WTC11 (cell line): ENCODE results near the gene SLC24A1. TPM values are rescaled to one million over a fixed set of nuclear protein-coding genes. Genes with fewer than 3 reads are reported as not detected.

ENCODE experiments used
- ATAC-seq: fragments of 200-7000 bp; cut with Tn5 transposase; 2 replicates; pipeline ENCODE4 v1.10.0; 2021; ENCODE audit warnings: mild to moderate bottlenecking, moderate library complexity
- CTCF ChIA-PET: fragments of 300-600 bp; sonication (Branson Sonifier 250); formaldehyde crosslinking; loops from one replicate; lab custom pipeline; 2021; ENCODE audit warnings: antibody characterized with exemption; lab: Charles Lee
- POLR2A ChIA-PET: fragments of 350-600 bp; sonication (Branson Sonifier 250); formaldehyde crosslinking; loops from one replicate; lab custom pipeline; 2021; ENCODE audit warnings: antibody characterized with exemption; lab: Charles Lee
- DNase-seq: peaks from one replicate; pipeline ENCODE4 v3.0.0; 2021; ENCODE audit warnings: low spot score
- H3K27ac Mint-ChIP-seq: 2 replicates; pipeline ENCODE4 v1.8.0; 2021; ENCODE audit warnings: mixed read lengths
- H3K27me3 Mint-ChIP-seq: 2 replicates; pipeline ENCODE4 v1.8.0; 2021; ENCODE audit warnings: low read depth, mild to moderate bottlenecking, moderate library complexity, mixed read lengths
- H3K36me3 Mint-ChIP-seq: 2 replicates; pipeline ENCODE4 v1.8.0; 2021; ENCODE audit warnings: mixed read lengths
- H3K4me1 Mint-ChIP-seq: 2 replicates; pipeline ENCODE4 v1.8.0; 2022; ENCODE audit warnings: mixed read lengths
- H3K4me3 Mint-ChIP-seq: 2 replicates; pipeline ENCODE4 v1.8.0; 2021; ENCODE audit warnings: mild to moderate bottlenecking, moderate library complexity, mixed read lengths
- H3K9me3 Mint-ChIP-seq: 2 replicates; pipeline ENCODE4 v1.8.0; 2021; ENCODE audit warnings: mixed read lengths
- AFF4 ChIP-seq: sonication (generic); formaldehyde crosslinking; IDR thresholded peaks from 2 replicates; pipeline ENCODE4 v1.8.1; 2023; ENCODE audit warnings: mild to moderate bottlenecking, missing genetic modification reagents, borderline replicate concordance
- ATF2 ChIP-seq: sonication (generic); formaldehyde crosslinking; IDR thresholded peaks from 2 replicates; pipeline ENCODE4 v1.8.1; 2022; ENCODE audit warnings: low read depth, missing genetic modification reagents, borderline replicate concordance
- CTCF ChIP-seq: fragments of 200-600 bp; IDR thresholded peaks from 2 replicates; pipeline ENCODE4 v1.8.0; 2022; ENCODE audit warnings: antibody characterized with exemption
- EMX1 ChIP-seq: fragments of 250-450 bp; sonication (Bioruptor Pico); IDR thresholded peaks from 2 replicates; pipeline ENCODE4 v1.8.0; 2021; ENCODE audit warnings: mild to moderate bottlenecking
- FOXJ3 ChIP-seq: sonication (generic); formaldehyde crosslinking; IDR thresholded peaks from 2 replicates; pipeline ENCODE4 v1.9.0; 2021; ENCODE audit warnings: missing genetic modification reagents, mild to moderate bottlenecking, borderline replicate concordance
- FOXP4 ChIP-seq: sonication (generic); formaldehyde crosslinking; IDR thresholded peaks from 2 replicates; pipeline ENCODE4 v1.8.0; 2022; ENCODE audit warnings: mild to moderate bottlenecking, missing genetic modification reagents
- GRHL2 ChIP-seq: fragments of 250-450 bp; sonication (Bioruptor Pico); IDR thresholded peaks from 2 replicates; pipeline ENCODE4 v1.8.0; 2022; ENCODE audit warnings: mild to moderate bottlenecking, moderate library complexity; ENCODE audit not compliant: insufficient replicate concordance, severe bottlenecking
- JAZF1 ChIP-seq: fragments of 250-450 bp; sonication (Bioruptor Pico); IDR thresholded peaks from 2 replicates; pipeline ENCODE4 v1.9.0; 2021; ENCODE audit warnings: moderate library complexity, mild to moderate bottlenecking, inconsistent platforms
- MAX ChIP-seq: sonication (generic); formaldehyde crosslinking; IDR thresholded peaks from 2 replicates; pipeline ENCODE4 v1.8.0; 2022; ENCODE audit warnings: mild to moderate bottlenecking, missing genetic modification reagents
- NR1H2 ChIP-seq: sonication (generic); formaldehyde crosslinking; IDR thresholded peaks from 2 replicates; pipeline ENCODE4 v1.9.0; 2021; ENCODE audit warnings: mild to moderate bottlenecking, moderate library complexity, missing genetic modification reagents
- NR3C1 ChIP-seq: sonication (generic); formaldehyde crosslinking; conservative IDR thresholded peaks from 2 replicates; pipeline ENCODE4 v1.8.1; 2023; ENCODE audit warnings: low read depth, mild to moderate bottlenecking, missing genetic modification reagents
- OVOL2 ChIP-seq: fragments of 250-450 bp; sonication (Bioruptor Pico); IDR thresholded peaks from 2 replicates; pipeline ENCODE4 v1.9.0; 2021; ENCODE audit warnings: mild to moderate bottlenecking, borderline replicate concordance
- PREB ChIP-seq: sonication (generic); formaldehyde crosslinking; IDR thresholded peaks from 2 replicates; pipeline ENCODE4 v1.8.1; 2022; ENCODE audit warnings: mild to moderate bottlenecking, missing genetic modification reagents, moderate library complexity, borderline replicate concordance
- PRRX2 ChIP-seq: fragments of 250-450 bp; sonication (Bioruptor Pico); IDR thresholded peaks from 2 replicates; pipeline ENCODE4 v1.8.0; 2021; ENCODE audit warnings: mild to moderate bottlenecking
- RORB ChIP-seq: fragments of 250-450 bp; sonication (Bioruptor Pico); IDR thresholded peaks from 2 replicates; pipeline ENCODE4 v1.9.0; 2021; ENCODE audit warnings: mild to moderate bottlenecking
- SMAD3 ChIP-seq: sonication (generic); formaldehyde crosslinking; IDR thresholded peaks from 2 replicates; pipeline ENCODE4 v1.8.0; 2022; ENCODE audit warnings: missing genetic modification reagents, mild to moderate bottlenecking, borderline replicate concordance
- SOX15 ChIP-seq: fragments of 250-450 bp; sonication (Bioruptor Pico); IDR thresholded peaks from 2 replicates; pipeline ENCODE4 v1.9.0; 2021; ENCODE audit warnings: mild to moderate bottlenecking
- TEAD4 ChIP-seq: sonication (generic); formaldehyde crosslinking; IDR thresholded peaks from 2 replicates; pipeline ENCODE4 v1.8.0; 2022; ENCODE audit warnings: mild to moderate bottlenecking, missing genetic modification reagents
- ZNF121 ChIP-seq: sonication (generic); formaldehyde crosslinking; IDR thresholded peaks from 2 replicates; pipeline ENCODE4 v1.8.0; 2023; ENCODE audit warnings: missing genetic modification reagents
- ZNF138 ChIP-seq: sonication (generic); formaldehyde crosslinking; conservative IDR thresholded peaks from 2 replicates; pipeline ENCODE4 v1.8.1; 2022; ENCODE audit warnings: mild to moderate bottlenecking, moderate library complexity, missing genetic modification reagents
- ZNF219 ChIP-seq: sonication (generic); formaldehyde crosslinking; IDR thresholded peaks from 2 replicates; pipeline ENCODE4 v1.8.0; 2023; ENCODE audit warnings: missing genetic modification reagents, mild to moderate bottlenecking, borderline replicate concordance
- ZNF263 ChIP-seq: sonication (generic); formaldehyde crosslinking; IDR thresholded peaks from 2 replicates; pipeline ENCODE4 v1.8.1; 2022; ENCODE audit warnings: low read depth, mild to moderate bottlenecking, moderate library complexity, missing genetic modification reagents
- ZNF396 ChIP-seq: fragments of 250-450 bp; sonication (Bioruptor Pico); IDR thresholded peaks from 2 replicates; pipeline ENCODE4 v1.8.0; 2021; ENCODE audit warnings: mild to moderate bottlenecking, moderate library complexity, borderline replicate concordance
- total RNA-seq: library from RNA; stranded (reverse); gene quantifications from 3 replicates; pipeline ENCODE4 v1.2.3, GENCODE V29; 2021

Gene SLC24A1
- total RNA-seq, 1 experiment from 2014 or later = 7.0 TPM

GRCh38 chr15:65632780-65633375 lies 11.1 kb downstream of the SLC24A1 start:
- Mint-ChIP-seq H3K27me3 (no peaks in the 10 kb centered on the region), H3K36me3 (no peaks in the 10 kb centered on the region), H3K4me3 (no peak overlapping the region)
- TF ChIP-seq ZNF396 = no peak
- TF ChIP-seq AFF4 = no peak
- no peak for TF ChIP-seq ZNF138 (CRISPR knock-in tag)
- no peak for TF ChIP-seq SOX15 (CRISPR knock-in tag)
- no peak for TF ChIP-seq TEAD4
- TF ChIP-seq RORB (CRISPR knock-in tag) = no peak
- TF ChIP-seq CTCF = no peak
- TF ChIP-seq ZNF121 (CRISPR knock-in tag) = no peak
- TF ChIP-seq FOXP4 (CRISPR knock-in tag) = no peak
- no peak for TF ChIP-seq ZNF263 (CRISPR knock-in tag)
- TF ChIP-seq ZNF219 (CRISPR knock-in tag) = no peak
- no peak for TF ChIP-seq PREB (CRISPR knock-in tag)
- TF ChIP-seq, all 79 proteins: peak for 0
- DNase-seq = no peak
- peaks cover 9% of the 10 kb centered on the region; the same call in 1 of the 2 replicates for H3K4me1 Mint-ChIP-seq
- H3K27ac Mint-ChIP-seq = no peak overlapping the region
- POLR2A ChIA-PET = no interaction called here
- CTCF ChIA-PET = interaction anchor here (1.1 to 1.9 kb wide), 2 partner anchors 22 to 230 kb away, joined by 3 to 7 read pairs; partner anchors contain the start of gene INTS14
- ATAC-seq = no peak
- no peaks in the 10 kb centered on the region for H3K9me3 Mint-ChIP-seq

GRCh38 chr15:65633752-65634151 lies 12.0 kb downstream of the SLC24A1 start:
- H3K36me3 Mint-ChIP-seq = no peaks in the 10 kb centered on the region
- POLR2A ChIA-PET = no interaction called here
- DNase-seq (no peak), ATAC-seq (no peak)
- H3K4me3 Mint-ChIP-seq = no peak overlapping the region
- CTCF ChIA-PET = interaction anchor here (1.1 to 1.9 kb wide), 2 partner anchors 23 to 229 kb away, joined by 3 to 7 read pairs; partner anchors contain the start of gene INTS14
- H3K4me1 Mint-ChIP-seq = peaks cover 15% of the 10 kb centered on the region
- no peak overlapping the region for H3K27ac Mint-ChIP-seq
- no peaks in the 10 kb centered on the region for H3K27me3 Mint-ChIP-seq
- no peaks in the 10 kb centered on the region for H3K9me3 Mint-ChIP-seq
- TF ChIP-seq CTCF = no peak
- TF ChIP-seq EMX1 = no peak
- no peak for TF ChIP-seq MAX
- no peak for TF ChIP-seq ZNF219 (CRISPR knock-in tag)
- no peak for TF ChIP-seq SMAD3 (CRISPR knock-in tag)
- TF ChIP-seq OVOL2 = no peak
- no peak for TF ChIP-seq FOXJ3 (CRISPR knock-in tag)
- TF ChIP-seq ZNF396 = no peak
- TF ChIP-seq PRRX2 = no peak
- TF ChIP-seq NR1H2 (CRISPR knock-in tag) = no peak
- no peak for TF ChIP-seq GRHL2 (CRISPR knock-in tag)
- no peak for TF ChIP-seq ATF2 (CRISPR knock-in tag)
- TF ChIP-seq JAZF1 (CRISPR knock-in tag) = no peak
- TF ChIP-seq NR3C1 = no peak
